H1 (cell line): ENCODE measurements around the gene PATJ. TPM values are rescaled to one million over a fixed set of nuclear protein-coding genes. Genes with fewer than 3 reads are reported as not detected.

Source experiments
- CTCF ChIA-PET: fragments of 300-600 bp; sonication (Branson Sonifier 250); formaldehyde crosslinking; loops from one replicate; lab custom pipeline; 2021; ENCODE audit not compliant: partially characterized antibody; lab: Charles Lee
- POLR2A ChIA-PET: fragments of 300-600 bp; sonication (Branson Sonifier 250); formaldehyde crosslinking; loops from one replicate; lab custom pipeline; 2021; ENCODE audit warnings: inconsistent platforms; ENCODE audit not compliant: partially characterized antibody; lab: Charles Lee
- DNase-seq, 2 experiments: peaks; one replicate each; pipeline versions ENCODE4 v3.0.0 to v3.0.0-alpha.2; 2010 to 2022; ENCODE audit warnings: low spot score in 2 of 2, low read depth in 1 of 2, mixed read lengths in 1 of 2
- FAIRE-seq: peaks from 2 replicates; lab custom pipeline; 2011; peaks lifted over from hg19 to GRCh38; lab: Jason Lieb, UNC
- H2AFZ ChIP-seq: 2 replicates; pipeline ENCODE4 v1.8.1; 2012; ENCODE audit warnings: low read length, inconsistent platforms
- H2AK5ac ChIP-seq: 2 replicates; pipeline ENCODE4 v1.6.1; 2013; ENCODE audit warnings: low read depth, low read length
- H2BK120ac ChIP-seq: replicated peaks from 2 replicates; pipeline ENCODE3; 2013; ENCODE audit warnings: low read depth, low read length, inconsistent platforms
- H2BK12ac ChIP-seq: 2 replicates; pipeline ENCODE4 v1.6.1; 2013; ENCODE audit warnings: low read depth, low read length
- H2BK15ac ChIP-seq: 2 replicates; pipeline ENCODE4 v1.6.1; 2013; ENCODE audit warnings: low read length
- H2BK20ac ChIP-seq: 2 replicates; pipeline ENCODE4 v1.6.1; 2013; ENCODE audit warnings: low read length
- H2BK5ac ChIP-seq: 2 replicates; pipeline ENCODE4 v1.6.1; 2013; ENCODE audit warnings: low read depth, low read length
- H3K14ac ChIP-seq: 2 replicates; pipeline ENCODE4 v1.6.1; 2013; ENCODE audit warnings: inconsistent platforms; ENCODE audit not compliant: insufficient read length
- H3K18ac ChIP-seq: 2 replicates; pipeline ENCODE4 v1.6.1; 2013; ENCODE audit warnings: low read length; ENCODE audit errors: extremely low read depth
- H3K23ac ChIP-seq: 2 replicates; pipeline ENCODE4 v1.6.1; 2013; ENCODE audit warnings: inconsistent platforms; ENCODE audit not compliant: insufficient read length
- H3K23me2 ChIP-seq: 2 replicates; pipeline ENCODE4 v1.6.1; 2013; ENCODE audit warnings: low read depth, low read length
- H3K27ac ChIP-seq: 2 replicates; pipeline ENCODE4 v1.6.1; 2011; ENCODE audit warnings: low read depth, low read length, inconsistent platforms
- H3K27me3 ChIP-seq, 4 experiments: replicated peaks in 1 of 4; 1 replicate in 1 of 4; 2 replicates in 3 of 4; pipeline versions ENCODE4 v1.6.1 to v1.8.1; 2011 to 2013; ENCODE audit warnings: low read length in 3 of 4, mild to moderate bottlenecking in 3 of 4, inconsistent platforms in 2 of 4, mixed read lengths in 2 of 4, moderate library complexity in 1 of 4; ENCODE audit not compliant: control insufficient read depth in 3 of 4, insufficient read depth in 3 of 4; ENCODE audit errors: extremely low read depth in 1 of 4
- H3K36me3 ChIP-seq, 4 experiments: 2 replicates each; pipeline versions ENCODE4 v1.6.1 to v1.8.1; 2011 to 2013; ENCODE audit warnings: mild to moderate bottlenecking in 4 of 4, low read length in 3 of 4, moderate library complexity in 2 of 4, control low read depth in 1 of 4, inconsistent platforms in 1 of 4; ENCODE audit not compliant: insufficient read depth in 4 of 4, control insufficient read depth in 2 of 4
- H3K4ac ChIP-seq: replicated peaks from 2 replicates; pipeline ENCODE3; 2013; ENCODE audit warnings: low read length, low read depth, mixed read lengths, inconsistent platforms; ENCODE audit not compliant: insufficient read length
- H3K4me1 ChIP-seq, 4 experiments: replicated peaks in 1 of 4; 1 replicate in 1 of 4; 2 replicates in 3 of 4; pipeline versions ENCODE4 v1.6.1 to v1.8.1; 2011 to 2013; ENCODE audit warnings: low read length in 3 of 4, inconsistent platforms in 2 of 4, mixed read lengths in 1 of 4; ENCODE audit not compliant: insufficient read depth in 4 of 4, control insufficient read depth in 3 of 4
- H3K4me2 ChIP-seq, 2 experiments: 2 replicates each; pipeline versions ENCODE4 v1.6.1 to v1.8.1; 2011 to 2013; ENCODE audit warnings: low read depth in 2 of 2, low read length in 2 of 2, control low read depth in 1 of 2, inconsistent platforms in 1 of 2, mild to moderate bottlenecking in 1 of 2; ENCODE audit not compliant: insufficient read depth in 1 of 2
- H3K4me3 ChIP-seq, 4 experiments: fragments of 200-600, 300-600 bp in 1 of 4; sonication (generic), shearing (Covaris generic), sonication (Bioruptor Twin) in 1 of 4; 2 replicates each; pipeline versions ENCODE4 v1.5.1 to v1.8.1; 2011 to 2016; ENCODE audit warnings: low read length in 4 of 4, low read depth in 3 of 4, control low read depth in 2 of 4, inconsistent platforms in 2 of 4, mild to moderate bottlenecking in 2 of 4, mixed read lengths in 1 of 4, moderate library complexity in 1 of 4; ENCODE audit not compliant: insufficient read depth in 2 of 4; ENCODE audit errors: extremely low read depth in 1 of 4
- H3K56ac ChIP-seq: replicated peaks from 2 replicates; pipeline ENCODE3; 2013; ENCODE audit warnings: low read depth, mild to moderate bottlenecking, mixed read lengths, low read length, inconsistent platforms; ENCODE audit not compliant: insufficient read length
- H3K79me1 ChIP-seq: 2 replicates; pipeline ENCODE4 v1.6.1; 2013; ENCODE audit warnings: low read depth, low read length, control low read depth
- H3K79me2 ChIP-seq, 2 experiments: 2 replicates each; pipeline versions ENCODE4 v1.6.1 to v1.8.1; 2012 to 2013; ENCODE audit warnings: low read length in 2 of 2, mild to moderate bottlenecking in 2 of 2, inconsistent platforms in 1 of 2; ENCODE audit not compliant: insufficient read depth in 2 of 2, control insufficient read depth in 1 of 2
- H3K9ac ChIP-seq, 4 experiments: replicated peaks in 1 of 4; 1 replicate in 1 of 4; 2 replicates in 3 of 4; pipeline versions ENCODE4 v1.6.1 to v1.8.1; 2011 to 2013; ENCODE audit warnings: low read depth in 3 of 4, low read length in 3 of 4, control low read depth in 2 of 4, mild to moderate bottlenecking in 2 of 4, moderate library complexity in 2 of 4, inconsistent platforms in 1 of 4; ENCODE audit errors: extremely low read depth in 1 of 4
- H3K9me3 ChIP-seq, 2 experiments: 2 replicates each; pipeline versions ENCODE4 v1.6.1 to v1.8.1; 2012 to 2013; ENCODE audit warnings: mild to moderate bottlenecking in 2 of 2, moderate library complexity in 2 of 2, control low read depth in 1 of 2, inconsistent platforms in 1 of 2, low read depth in 1 of 2, low read length in 1 of 2, mixed read lengths in 1 of 2; ENCODE audit not compliant: insufficient read depth in 2 of 2
- H4K20me1 ChIP-seq, 2 experiments: replicated peaks in 1 of 2; 2 replicates each; pipeline versions ENCODE3 to v1.8.1; 2011 to 2013; ENCODE audit warnings: inconsistent platforms in 2 of 2, low read length in 2 of 2, mild to moderate bottlenecking in 1 of 2; ENCODE audit not compliant: insufficient read depth in 2 of 2, control insufficient read depth in 1 of 2
- H4K5ac ChIP-seq: 2 replicates; pipeline ENCODE4 v1.6.1; 2013; ENCODE audit warnings: low read length, low read depth, mixed read lengths, inconsistent platforms; ENCODE audit not compliant: insufficient read length
- H4K8ac ChIP-seq: 2 replicates; pipeline ENCODE4 v1.8.0; 2013; ENCODE audit warnings: mild to moderate bottlenecking, moderate library complexity, low read length, inconsistent platforms; ENCODE audit not compliant: insufficient read depth; ENCODE audit errors: extremely low read depth
- H4K91ac ChIP-seq: replicated peaks from 2 replicates; pipeline ENCODE3; 2013; ENCODE audit warnings: low read length, mixed read lengths, inconsistent platforms; ENCODE audit not compliant: insufficient read length
- BCL11A ChIP-seq, 2 experiments: IDR thresholded peaks; one replicate each; pipeline ENCODE4 v1.6.1; 2011; ENCODE audit warnings: low read depth in 2 of 2, low read length in 2 of 2, mild to moderate bottlenecking in 2 of 2
- CREB1 ChIP-seq: IDR thresholded peaks from 2 replicates; pipeline ENCODE4 v1.6.1; 2012; ENCODE audit warnings: inconsistent platforms
- GABPA ChIP-seq: IDR thresholded peaks from 2 replicates; pipeline ENCODE4 v1.6.1; 2011; ENCODE audit warnings: mild to moderate bottlenecking, low read length, moderate library complexity, borderline replicate concordance; ENCODE audit not compliant: insufficient read depth
- KDM1A ChIP-seq: fragments of 200-600, 300-600 bp; sonication (generic); IDR thresholded peaks from 2 replicates; pipeline ENCODE4 v1.7.1; 2016; ENCODE audit warnings: mild to moderate bottlenecking, low read length, borderline replicate concordance
- NRF1 ChIP-seq: IDR thresholded peaks from 2 replicates; pipeline ENCODE4 v1.6.1; 2011; ENCODE audit warnings: mild to moderate bottlenecking, low read depth, low read length, improper control_type of control experiment
- POLR2AphosphoS5 ChIP-seq: IDR thresholded peaks from 2 replicates; pipeline ENCODE4 v1.6.1; 2011; ENCODE audit warnings: low read depth, low read length
- WGBS, 2 experiments: shearing (Covaris generic) in 1 of 2; methylation state at CpG; one replicate each; pipeline versions ENCODE4 v1.1.6 to v1.1.7; 2013 to 2015; ENCODE audit warnings: low lambda C conversion rate in 2 of 2, mixed read lengths in 2 of 2, inconsistent platforms in 1 of 2, low coverage in 1 of 2, missing lambda C conversion rate in 1 of 2; ENCODE audit not compliant: insufficient replicate concordance in 2 of 2, insufficient coverage in 1 of 2, insufficient read length in 1 of 2; ENCODE audit errors: extremely low coverage in 1 of 2, missing lambda C conversion rate in 1 of 2; 5-methylcytosine and 5-hydroxymethylcytosine counted together
- polyA plus RNA-seq, 7 experiments: library from polyadenylated mRNA; depleted of rRNA in 3 of 7; stranded (reverse) in 5 of 7; unstranded in 2 of 7; fragments of >200 nt in 5 of 7; fragments of 200-250 nt in 2 of 7; gene quantifications; 1 replicate in 5 of 7; 2 replicates in 1 of 7; 4 replicates in 1 of 7; pipeline versions ENCODE4 v1.2.1 to v1.2.3, GENCODE V29; 2011 to 2013; ENCODE audit warnings: missing spikeins in 2 of 7, mixed read lengths in 2 of 7
- total RNA-seq: library from RNA; stranded (reverse); fragmentation: NEBNext Ultra II Directional; extraction: Animal tissue kit (Norgen Biotek cat#: 25700); gene quantifications from 2 replicates; pipeline ENCODE4 v1.2.1, GENCODE V29; 2021

The PATJ gene
- total and polyA plus RNA-seq, 2 of the 8 experiments (the other 6 are each of a cell fraction or from before 2014, with no cell fraction given): 8.2 to 55.6 TPM

GRCh38 chr1:62100442-62100841 is 358.2 kb downstream of the PATJ start:
- no peak overlapping the region for H2BK120ac ChIP-seq
- no peaks in the 10 kb centered on the region for H3K79me2 ChIP-seq
- H3K23ac ChIP-seq: no peak overlapping the region
- FAIRE-seq (no peak), DNase-seq (no peak)
- TF ChIP-seq NRF1: no peak
- no peak for TF ChIP-seq BCL11A (IDR thresholded peaks at IDR 0.05; ENCODE audit: low read depth in 2 of 2, low read length in 2 of 2)
- no peak for TF ChIP-seq KDM1A
- TF ChIP-seq CREB1: no peak
- TF ChIP-seq POLR2AphosphoS5: no peak
- no peak for TF ChIP-seq GABPA
- H4K20me1 ChIP-seq: no peaks in the 10 kb centered on the region
- 89% methylated on average over 2 of the region's 2 CpGs; no CpG with 5 or more reads in 1 of the 2 experiments for WGBS, 2 experiments
- H3K9ac ChIP-seq: no peak overlapping the region
- no peaks in the 10 kb centered on the region for H3K9me3 ChIP-seq
- H4K91ac ChIP-seq: no peak overlapping the region
- no peak overlapping the region for H3K18ac ChIP-seq
- no peak overlapping the region for H2BK12ac ChIP-seq
- no peak overlapping the region for H3K4ac ChIP-seq
- H3K23me2 ChIP-seq: no peaks in the 10 kb centered on the region
- H3K27ac ChIP-seq: no peak overlapping the region
- H2BK15ac ChIP-seq: no peak overlapping the region
- no peak overlapping the region for H2BK5ac ChIP-seq
- no peak overlapping the region for H3K4me2 ChIP-seq
- peaks cover 0 to 3% (median 1%) of the 10 kb centered on the region in 4 experiments; a peak in 3 of 7 replicates for H3K4me1 ChIP-seq
- no peak overlapping the region for H3K14ac ChIP-seq
- H3K36me3 ChIP-seq: no peaks in the 10 kb centered on the region; a peak in 1 of 8 replicates
- no peaks in the 10 kb centered on the region for H3K79me1 ChIP-seq
- no peak overlapping the region for H2BK20ac ChIP-seq
- no peak overlapping the region for H3K4me3 ChIP-seq
- CTCF ChIA-PET: interaction anchor here (8.2 kb wide), 1 partner anchor 17 kb away, joined by 77 read pairs; no protein-coding TSS in a partner anchor
- no peak overlapping the region for H2AFZ ChIP-seq
- no peak overlapping the region for H4K8ac ChIP-seq
- POLR2A ChIA-PET: no interaction called here
- no peak overlapping the region for H2AK5ac ChIP-seq
- no peaks in the 10 kb centered on the region for H3K27me3 ChIP-seq
- H4K5ac ChIP-seq: no peak overlapping the region
- no peak overlapping the region for H3K56ac ChIP-seq
